Measurements from ENCODE around the gene SYNE1.

SYNE1 gene

DNA sequence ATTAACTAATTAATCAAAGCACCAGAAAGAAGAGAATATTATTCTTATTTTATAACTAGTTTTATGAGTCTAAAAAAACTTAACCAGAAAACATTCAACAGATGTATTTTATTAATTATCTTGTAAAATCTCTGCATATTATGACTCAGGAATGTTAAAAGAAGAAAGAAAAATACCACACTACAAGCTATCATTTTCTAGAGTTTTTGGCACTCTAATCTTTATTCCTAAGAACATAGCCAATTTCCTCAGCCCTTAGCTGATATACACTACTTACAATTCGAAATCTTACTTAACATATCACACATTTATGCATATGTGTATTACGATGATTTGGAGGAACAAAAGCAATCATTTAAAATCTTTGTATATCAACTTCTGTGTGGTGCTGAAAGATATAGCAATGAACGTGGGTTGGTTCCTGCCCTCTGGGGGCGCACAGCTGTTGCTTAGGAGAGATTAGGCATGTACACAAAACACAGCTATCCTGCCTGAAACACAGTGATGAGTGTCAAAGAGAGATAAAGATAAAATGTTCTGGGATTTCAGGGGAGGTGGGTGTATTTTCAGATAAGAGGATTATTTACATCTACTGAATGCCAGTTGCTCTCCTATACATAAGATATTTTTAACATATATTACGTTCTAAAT, 404.5 kb downstream of the SYNE1 start:
- DNase-seq (ENCODE audit: low read depth): no peak

DNA sequence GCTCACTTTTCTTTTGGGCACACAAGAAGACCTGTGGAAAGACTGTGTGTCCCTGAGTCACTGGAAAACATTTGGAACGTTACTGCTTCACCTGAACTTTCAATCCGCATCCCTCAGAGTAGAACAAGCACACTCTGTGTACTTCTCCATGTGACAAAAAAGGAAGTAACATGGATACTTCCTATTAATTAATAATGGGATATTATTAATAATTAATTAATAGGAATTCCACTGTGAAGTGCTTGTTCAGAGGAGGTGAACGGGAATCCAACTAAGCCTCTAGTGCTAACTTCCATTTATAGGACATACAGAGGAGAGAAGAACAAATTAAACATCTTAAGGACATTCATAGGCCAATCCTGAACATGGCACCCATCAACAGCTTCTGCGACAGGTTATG, 407.8 kb downstream of the SYNE1 start:
- DNase-seq (ENCODE audit: low read depth): no peak

- no peak for DNase-seq (ENCODE audit: low read depth)
Observed at GRCh38 chr6:152226119-152226518, 411.0 kb downstream of the SYNE1 start.

- no peak for DNase-seq (ENCODE audit: low read depth)
Observed at GRCh38 chr6:152225241-152225934, 411.8 kb downstream of the SYNE1 start.

DNA sequence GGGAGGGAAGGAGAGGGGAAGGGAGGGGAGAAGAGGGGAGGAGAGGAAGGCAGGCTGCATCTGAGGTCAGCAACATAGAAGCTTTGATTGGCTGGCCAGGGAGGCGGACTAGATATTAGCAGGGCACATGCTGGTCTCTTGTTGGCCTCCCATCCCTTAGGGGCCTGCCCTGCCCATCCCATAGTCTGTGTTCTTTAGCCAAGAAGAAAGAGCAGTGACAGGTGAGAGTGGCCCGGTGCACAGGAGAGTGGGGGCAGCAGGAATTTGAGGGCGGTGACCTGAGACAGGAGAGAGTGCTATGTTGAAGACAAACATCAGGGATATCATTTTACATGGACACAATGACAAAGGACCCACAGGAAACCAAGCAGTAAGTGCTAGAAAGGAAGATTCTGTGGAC, 413.5 kb downstream of the SYNE1 start:
- DNase-seq (ENCODE audit: low read depth): no peak

DNA sequence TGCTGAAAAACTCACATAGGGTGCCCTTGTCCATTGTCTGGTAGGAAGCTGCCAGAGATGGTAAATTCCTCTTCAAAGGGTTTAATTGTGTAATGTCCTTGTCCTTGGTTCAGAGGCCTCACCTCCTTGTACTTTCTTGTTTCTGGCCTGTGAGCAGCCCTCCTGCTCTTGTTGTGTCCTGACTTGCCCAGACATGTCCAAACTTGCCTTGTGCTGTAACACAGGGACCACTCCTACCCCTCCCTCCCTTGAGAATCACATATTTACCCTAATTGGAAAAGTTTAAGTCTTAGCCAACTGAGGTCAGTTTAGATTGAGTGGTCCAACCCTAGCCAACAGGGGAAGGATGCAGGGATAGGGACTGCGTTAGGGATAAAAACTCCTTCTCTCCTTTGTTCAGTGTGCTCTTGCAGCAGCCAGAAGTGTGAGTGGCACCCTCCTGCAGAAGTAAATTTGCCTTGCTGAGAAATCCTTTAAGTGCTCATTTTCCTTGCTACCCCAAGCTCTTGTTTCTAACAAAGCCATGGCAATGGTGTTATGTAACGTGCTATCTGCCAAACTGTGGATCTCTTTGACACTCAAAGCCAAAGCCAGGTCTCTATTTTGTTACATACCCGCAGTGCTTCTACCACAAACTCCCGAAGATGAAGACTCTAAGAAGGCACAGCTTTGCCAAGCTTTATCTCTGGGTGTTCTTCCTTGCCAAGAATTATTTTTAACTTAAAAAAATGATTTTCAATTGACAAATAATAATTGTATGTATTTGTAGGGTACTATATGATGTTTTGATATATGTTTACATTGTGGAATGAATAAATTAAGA, 415.1 kb downstream of the SYNE1 start:
- no peak for DNase-seq (ENCODE audit: low read depth)

GRCh38 chr6:152220786-152221185, 416.4 kb downstream of the SYNE1 start:
- DNase-seq (ENCODE audit: low read depth): no peak

GRCh38 chr6:152218887-152219286, 418.3 kb downstream of the SYNE1 start:
- DNase-seq (ENCODE audit: low read depth): no peak

- DNase-seq (ENCODE audit: low read depth): no peak
Observed at GRCh38 chr6:152212437-152212836, 424.7 kb downstream of the SYNE1 start.

DNA sequence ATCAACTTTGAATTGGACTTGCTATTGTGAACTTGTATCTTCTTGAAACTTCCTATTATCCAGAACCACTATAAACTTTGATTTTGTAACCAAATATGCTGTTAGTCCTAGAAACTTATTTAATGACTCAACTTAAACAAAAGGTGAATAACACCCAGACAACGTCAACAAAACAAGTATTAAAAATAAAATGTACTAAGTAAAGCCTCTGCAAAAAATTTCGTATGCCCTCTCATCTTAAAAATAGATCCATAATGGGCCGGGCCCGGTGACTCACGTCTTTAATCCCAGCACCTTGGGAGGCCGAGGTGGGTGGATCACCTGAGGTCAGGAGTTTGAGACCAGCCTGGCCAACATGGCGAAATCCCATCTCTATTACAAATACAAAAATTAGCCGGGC, 428.0 kb downstream of the SYNE1 start:
- DNase-seq (ENCODE audit: low read depth): no peak

GRCh38 chr6:152207915-152208714, 429.0 kb downstream of the SYNE1 start:
- DNase-seq (ENCODE audit: low read depth): no peak

- DNase-seq (ENCODE audit: low read depth): no peak
Observed at GRCh38 chr6:152206072-152206818, 430.9 kb downstream of the SYNE1 start.

GRCh38 chr6:152204591-152204990, 432.6 kb downstream of the SYNE1 start:
- DNase-seq (ENCODE audit: low read depth): no peak

- no peak for DNase-seq (ENCODE audit: low read depth)
Observed at GRCh38 chr6:152201120-152201519, 436.0 kb downstream of the SYNE1 start.

DNA sequence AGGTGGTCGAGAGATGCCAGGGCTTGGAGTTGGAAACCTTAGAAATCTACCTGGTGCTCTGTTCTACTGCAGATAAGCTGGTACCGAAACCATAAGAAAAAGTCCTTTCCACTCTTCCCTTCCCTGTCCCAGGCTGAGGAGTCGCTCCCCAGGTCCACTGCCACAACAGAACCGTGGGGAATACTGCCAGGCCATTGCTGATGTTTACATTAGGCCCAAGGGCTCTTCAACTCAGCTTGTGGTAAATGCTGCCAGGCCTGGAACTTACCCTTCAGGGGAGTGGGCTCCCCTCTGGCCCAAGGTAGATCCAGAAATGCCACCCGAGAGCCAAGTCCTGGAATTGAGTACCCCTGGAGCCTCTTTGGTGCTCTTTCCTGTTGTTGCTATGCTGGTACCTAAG, 441.3 kb downstream of the SYNE1 start:
- no peak for DNase-seq (ENCODE audit: low read depth)

DNA sequence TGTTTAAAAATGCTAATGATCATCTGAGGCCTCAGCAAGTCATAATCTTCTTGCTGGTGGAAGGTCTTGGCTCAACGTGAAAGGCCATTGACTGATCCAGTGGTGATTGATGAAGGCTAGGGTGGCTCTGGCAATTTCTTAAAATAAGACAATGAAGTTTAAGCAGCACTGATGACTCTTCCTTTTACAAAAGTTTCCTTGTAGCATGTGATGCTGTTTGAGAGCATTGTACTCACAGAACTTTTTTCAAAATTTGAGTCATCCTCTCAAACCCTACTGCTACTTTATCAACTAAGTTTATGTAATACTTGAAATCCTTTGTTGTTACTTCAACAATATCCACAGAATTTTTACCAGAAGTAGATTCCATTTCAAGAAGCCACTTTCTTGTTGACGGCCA, 447.4 kb downstream of the SYNE1 start:
- no peak for DNase-seq (ENCODE audit: low read depth)

DNA sequence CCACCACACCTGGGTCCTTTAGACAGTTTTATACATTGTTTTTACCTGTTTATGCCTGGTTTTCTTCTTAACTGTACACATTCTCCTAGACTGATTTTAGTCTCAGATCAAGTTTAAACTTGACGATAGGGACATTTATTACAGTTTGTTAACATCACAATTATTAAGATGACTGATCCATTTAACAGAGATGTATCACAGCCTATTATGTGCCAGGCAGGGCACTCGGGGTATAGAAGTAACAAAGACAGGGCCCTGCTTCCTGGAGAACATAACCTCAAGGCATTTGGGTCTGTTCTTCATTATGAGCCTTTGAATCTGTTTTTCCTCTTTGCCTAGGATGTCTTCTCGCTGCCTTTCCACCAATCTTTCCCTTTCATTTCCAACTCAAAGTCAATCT, 449.2 kb downstream of the SYNE1 start:
- no peak for DNase-seq (ENCODE audit: low read depth)

DNA sequence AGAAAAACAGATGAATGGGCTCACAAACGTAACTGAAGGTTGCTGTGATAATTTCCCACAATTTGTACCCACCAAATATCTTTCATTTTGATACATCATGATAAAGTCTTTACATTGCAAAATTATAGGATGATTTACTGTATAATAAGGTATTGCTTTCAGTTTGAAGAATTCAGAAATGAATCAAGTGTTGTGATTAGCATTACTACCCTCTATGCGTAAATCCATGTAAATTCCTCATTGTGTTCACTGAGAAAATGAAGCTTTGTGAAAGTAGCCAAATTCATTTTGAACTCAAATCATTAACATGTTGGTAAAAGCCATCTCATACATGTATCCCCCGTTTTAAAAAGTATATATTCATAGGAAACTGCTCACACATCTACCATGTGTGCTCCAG, 450.3 kb downstream of the SYNE1 start:
- DNase-seq (ENCODE audit: low read depth): no peak

DNA sequence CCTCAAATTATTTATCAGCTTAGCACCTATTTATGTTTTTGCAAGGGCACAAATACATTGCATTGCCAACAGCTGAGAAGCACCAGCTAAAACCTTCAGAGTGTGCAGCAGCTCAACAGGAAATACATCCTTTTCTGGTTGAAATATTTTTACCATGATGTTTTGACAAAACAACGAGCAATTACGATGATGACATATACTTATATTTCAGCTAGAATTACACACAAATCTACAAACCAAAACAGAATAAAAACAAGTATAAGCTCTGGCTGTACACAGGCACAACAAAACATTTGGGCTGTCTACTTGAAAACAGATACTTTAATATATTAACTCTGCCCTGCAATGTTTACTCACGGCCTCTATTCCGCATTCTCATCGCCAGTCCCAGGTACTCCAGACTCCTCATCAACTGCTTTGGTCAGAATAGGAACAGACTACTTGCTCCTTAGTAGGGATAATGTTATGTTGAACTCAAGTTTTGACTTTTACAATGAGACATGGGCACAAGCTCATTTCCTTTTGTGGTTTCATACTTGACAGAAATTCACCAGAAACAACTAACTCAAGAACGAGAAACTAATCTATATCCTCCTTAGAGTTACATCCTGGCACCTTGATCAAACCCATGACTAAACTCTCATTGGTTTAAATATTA, 452.1 kb downstream of the SYNE1 start:
- DNase-seq (ENCODE audit: low read depth): no peak

DNA sequence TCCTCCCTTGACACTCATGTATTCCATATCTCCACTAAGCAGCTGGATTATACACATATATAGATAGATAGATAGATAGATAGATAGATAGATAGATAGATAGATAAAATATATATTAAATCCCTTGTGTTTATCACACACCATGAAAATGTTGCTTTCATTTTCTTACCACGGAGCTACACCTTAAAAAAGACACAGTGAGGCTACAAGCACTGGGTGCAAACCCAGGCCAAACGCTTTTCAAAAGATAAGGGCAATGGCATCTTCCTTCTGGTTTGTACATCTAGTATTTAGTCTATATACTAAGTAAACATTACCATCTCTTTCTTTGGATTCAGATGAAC, 452.6 kb downstream of the SYNE1 start:
- DNase-seq (ENCODE audit: low read depth): no peak

DNA sequence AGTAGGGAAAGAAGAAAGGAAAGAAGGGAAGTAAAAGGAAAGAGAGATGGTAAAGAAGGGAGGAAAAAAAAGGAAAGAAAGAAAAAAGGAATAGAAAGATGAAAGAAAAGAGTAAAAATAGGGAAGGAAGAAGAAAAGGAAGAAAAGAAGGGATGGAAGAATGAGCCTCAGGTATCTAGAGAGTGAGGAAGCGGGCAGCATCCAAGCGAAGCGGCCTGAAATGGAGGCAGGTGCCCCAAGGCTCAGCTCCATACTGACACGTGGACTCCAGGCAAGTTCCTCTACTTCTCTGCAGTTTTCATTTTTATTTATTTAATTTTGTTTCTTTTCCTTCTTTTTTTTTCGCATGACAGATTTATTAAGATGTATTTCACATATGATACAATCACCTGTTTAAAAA, 456.6 kb downstream of the SYNE1 start:
- no peak for DNase-seq (ENCODE audit: low read depth)
